Sigmoid colon (tissue), 7 donors: ENCODE results near the gene OARD1. TPM values are rescaled to one million over a fixed set of nuclear protein-coding genes. Genes with fewer than 3 reads are reported as not detected.

Experiments used
- DNase-seq: peaks from one replicate; pipeline ENCODE4 v3.0.0-alpha.2; 2019
- H3K27ac ChIP-seq, 4 donors: fragments of 200-600 bp; sonication (generic); one replicate each; pipeline ENCODE4 v1.5.1; 2016 to 2019; ENCODE audit warnings: mild to moderate bottlenecking in 1 of 4
- H3K27me3 ChIP-seq, 3 donors: fragments of 200-600 bp; sonication (generic); one replicate each; pipeline ENCODE4 v1.5.1; 2019; ENCODE audit warnings: mild to moderate bottlenecking in 1 of 3
- H3K36me3 ChIP-seq, 4 donors: fragments of 200-600 bp; sonication (generic); one replicate each; pipeline ENCODE4 v1.5.1; 2016 to 2019
- H3K4me1 ChIP-seq, 4 donors: fragments of 200-600 bp; sonication (generic); one replicate each; pipeline ENCODE4 v1.5.1; 2017 to 2019
- H3K4me3 ChIP-seq, 4 donors: fragments of 200-600 bp; sonication (generic); one replicate each; pipeline ENCODE4 v1.5.1; 2017 to 2019; ENCODE audit warnings: mild to moderate bottlenecking in 2 of 4, moderate library complexity in 1 of 4
- H3K9me3 ChIP-seq, 4 donors: fragments of 200-600 bp in 3 of 4; sonication (generic) in 3 of 4; one replicate each; pipeline versions ENCODE4 v1.5.1 to v1.6.1; 2013 to 2019
- CTCF ChIP-seq, 4 experiments: fragments of 450-650 bp in 3 of 4; fragments of 200-600 bp in 1 of 4; IDR thresholded peaks; one replicate each; pipeline ENCODE4 v1.5.1; 2016 to 2019; ENCODE audit warnings: antibody characterized with exemption in 4 of 4, mild to moderate bottlenecking in 3 of 4, moderate library complexity in 2 of 4
- EP300 ChIP-seq, 4 donors: sonication (generic); formaldehyde crosslinking; IDR thresholded peaks; one replicate each; pipeline ENCODE4 v1.6.1; 2017; ENCODE audit warnings: antibody characterized with exemption in 4 of 4
- POLR2A ChIP-seq, 2 donors: fragments of 450-650 bp; IDR thresholded peaks; one replicate each; pipeline ENCODE4 v1.6.1; 2016; ENCODE audit warnings: antibody characterized with exemption in 2 of 2, mild to moderate bottlenecking in 2 of 2, moderate library complexity in 2 of 2
- POLR2AphosphoS5 ChIP-seq, 4 donors: sonication (generic); formaldehyde crosslinking; IDR thresholded peaks; one replicate each; pipeline ENCODE4 v1.6.1; 2017; ENCODE audit warnings: antibody characterized with exemption in 4 of 4
- whole genome bisulfite sequencing, 2 donors: extraction: QIAGEN DNeasy Blood & Tissue Kit; methylation state at CpG; one replicate each; pipeline ENCODE4 v1.1.7; 2013; 5-methylcytosine and 5-hydroxymethylcytosine counted together
- intact Hi-C: fragments of 100-400 bp; cut with DNase I; formaldehyde crosslinking; loops from one replicate; pipeline ENCODE4 v1.15.1; 2023
- polyA plus RNA-seq, 3 donors: library from polyadenylated mRNA; stranded (reverse); fragments of 200-250 nt; gene quantifications; one replicate each; pipeline ENCODE4 v1.2.3, GENCODE V29; 2013
- total RNA-seq, 4 donors: library from RNA; depleted of rRNA; stranded (reverse); fragments of >200 nt; gene quantifications; one replicate each; pipeline ENCODE4 v1.1.0, GENCODE V29; 2016
- donor health status: healthy with polysubstance abuse.
- donor health status: Bipolar disorder and iron deficiency.
- donor health status: healthy.

Gene OARD1
- total and polyA plus RNA-seq, 7 donors = 14.0 to 54.8 (median 26.0) TPM

GRCh38 chr6:41036186-41036585 is 36.0 kb downstream of the OARD1 start:
- WGBS, 2 donors = 44 to 70% methylated on average over 3 of the region's 3 CpGs
- intact Hi-C loops = no loop called here
- TF ChIP-seq POLR2AphosphoS5 (IDR thresholded peaks at IDR 0.05) (no peak), POLR2A (IDR thresholded peaks at IDR 0.05) (no peak), EP300 (IDR thresholded peaks at IDR 0.05) (no peak), CTCF (IDR thresholded peaks at IDR 0.05) (no peak)
- no peak for DNase-seq
- no peaks in the 10 kb centered on the region for H3K27me3 ChIP-seq
- no peaks in the 10 kb centered on the region for H3K9me3 ChIP-seq
- H3K4me1 ChIP-seq = no peaks in the 10 kb centered on the region
- H3K27ac ChIP-seq = no peak overlapping the region
- no peaks in the 10 kb centered on the region for H3K36me3 ChIP-seq
- no peak overlapping the region for H3K4me3 ChIP-seq

DNA sequence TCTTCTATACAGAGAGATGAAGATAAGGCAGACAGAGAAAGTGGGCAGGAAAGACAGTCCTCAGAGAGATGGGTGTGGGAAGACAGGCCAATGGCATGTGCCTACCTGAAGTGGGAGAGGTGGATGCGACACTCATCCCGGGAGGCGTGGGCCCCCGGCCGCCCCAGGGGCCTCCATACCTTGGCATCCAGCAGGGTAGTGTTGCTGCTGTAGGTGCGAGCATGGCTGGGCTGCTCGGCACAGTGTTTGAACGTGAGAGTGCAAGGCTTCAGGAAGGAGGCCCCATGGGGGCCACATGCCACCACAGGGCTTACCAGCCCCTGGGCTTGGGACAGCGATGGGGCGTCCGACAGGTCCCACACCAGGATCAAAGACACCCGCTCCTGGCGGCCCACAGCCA is 38.4 kb downstream of the OARD1 start:
- TF ChIP-seq CTCF (IDR thresholded peaks at IDR 0.05) (no peak), POLR2AphosphoS5 (IDR thresholded peaks at IDR 0.05) (no peak), POLR2A (IDR thresholded peaks at IDR 0.05) (no peak), EP300 (IDR thresholded peaks at IDR 0.05) (no peak)
- DNase-seq = no peak
- no peaks in the 10 kb centered on the region for H3K9me3 ChIP-seq

DNA sequence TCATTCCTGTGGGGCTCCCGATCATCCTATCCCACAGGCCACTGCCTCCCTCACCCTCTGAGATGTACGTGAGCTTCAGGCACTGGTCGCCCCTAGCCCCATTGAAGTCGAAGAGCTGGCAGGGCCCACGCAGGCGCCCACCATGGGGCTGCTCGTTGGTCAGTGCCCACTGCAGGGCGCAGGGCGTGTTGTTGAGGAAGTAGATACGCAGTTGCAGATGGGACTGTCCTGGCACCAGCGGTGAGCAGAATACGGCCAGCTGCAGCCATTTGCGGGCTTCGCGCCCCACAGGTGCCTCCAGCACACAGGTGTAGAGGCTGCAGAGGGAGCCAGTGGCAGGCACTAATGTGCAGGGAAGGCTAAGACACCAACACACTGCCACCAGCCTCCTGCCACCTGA is 39.3 kb downstream of the OARD1 start:
- WGBS, 2 donors = 94 to 95% methylated on average over 15 of the region's 15 CpGs
- no peak overlapping the region for H3K27ac ChIP-seq
- no peak for TF ChIP-seq CTCF (IDR thresholded peaks at IDR 0.05)
- TF ChIP-seq EP300 (IDR thresholded peaks at IDR 0.05) = no peak
- no peak for TF ChIP-seq POLR2A (IDR thresholded peaks at IDR 0.05)
- no peak overlapping the region for H3K4me3 ChIP-seq
- H3K9me3 ChIP-seq = no peaks in the 10 kb centered on the region
- DNase-seq = no peak
- no peaks in the 10 kb centered on the region for H3K36me3 ChIP-seq
- peaks cover 0 to 11% (median 8%) of the 10 kb centered on the region in 4 donors for H3K4me1 ChIP-seq
- H3K27me3 ChIP-seq = no peaks in the 10 kb centered on the region
- intact Hi-C loops = no loop called here

More for the DNA sequence above, 38.4 kb downstream of the OARD1 start:
- Histone ChIP-seq H3K27ac (no peak overlapping the region), H3K27me3 (no peaks in the 10 kb centered on the region), H3K36me3 (no peaks in the 10 kb centered on the region), H3K4me1 (peaks cover 0 to 2% (median 0%) of the 10 kb centered on the region in 4 donors), H3K4me3 (no peak overlapping the region)
- 92 to 96% methylated on average over 13 of the region's 13 CpGs for WGBS, 2 donors
- intact Hi-C loops = no loop called here

GRCh38 chr6:41028561-41029412 is 43.4 kb downstream of the OARD1 start:
- Histone ChIP-seq H3K27me3 (no peaks in the 10 kb centered on the region), H3K9me3 (no peaks in the 10 kb centered on the region), H3K4me3 (peak overlapping the region; percentile 23 to 54 (median 46)), H3K27ac (peak overlapping the region in 3 of 4 donors; percentile 26 to 56 (median 31)), H3K4me1 (peaks cover 0 to 17% (median 10%) of the 10 kb centered on the region in 4 donors), H3K36me3 (no peaks in the 10 kb centered on the region)
- intact Hi-C loops = loop anchor here (2.0 kb wide), 3 partner anchors 38 to 1048 kb away; no protein-coding TSS in a partner anchor
- TF ChIP-seq POLR2A (IDR thresholded peaks at IDR 0.05) = no peak
- TF ChIP-seq EP300 (IDR thresholded peaks at IDR 0.05) = no peak
- TF ChIP-seq CTCF (IDR thresholded peaks at IDR 0.05) = no peak
- no peak for TF ChIP-seq POLR2AphosphoS5 (IDR thresholded peaks at IDR 0.05)
- 43 to 49% methylated on average over 13 of the region's 13 CpGs for WGBS, 2 donors
- peak; percentile 46 for DNase-seq
